Measurements from ENCODE around the gene TOMM5.

Gene TOMM5

GRCh38 chr9:37543468-37543867 lies 48.9 kb downstream of the TOMM5 start:
- no peak for TF ChIP-seq CTCF (IDR thresholded peaks at IDR 0.05; ENCODE audit: low read depth, low read length, missing control alignments)

GRCh38 chr9:37542895-37543294 lies 49.5 kb downstream of the TOMM5 start:
- DNase-seq (ENCODE audit: low read depth): no peak
- no peak for TF ChIP-seq CTCF (IDR thresholded peaks at IDR 0.05; ENCODE audit: low read depth, low read length, missing control alignments)

More at GRCh38 chr9:37543468-37543867, 48.9 kb downstream of the TOMM5 start:
- DNase-seq (ENCODE audit: low read depth): no peak
- no peak overlapping the region for H3K4me3 ChIP-seq (ENCODE audit: low read depth, low read length)

GRCh38 chr9:37542488-37542887 lies 49.9 kb downstream of the TOMM5 start:
- no peak overlapping the region for H3K4me3 ChIP-seq (ENCODE audit: low read depth, low read length)
- TF ChIP-seq CTCF (IDR thresholded peaks at IDR 0.05; ENCODE audit: low read depth, low read length, missing control alignments): no peak
- DNase-seq (ENCODE audit: low read depth): no peak

More at GRCh38 chr9:37542895-37543294, 49.5 kb downstream of the TOMM5 start:
- no peak overlapping the region for H3K4me3 ChIP-seq (ENCODE audit: low read depth, low read length)

GRCh38 chr9:37541465-37541864 lies 50.9 kb downstream of the TOMM5 start:
- no peak for TF ChIP-seq CTCF (IDR thresholded peaks at IDR 0.05; ENCODE audit: low read depth, low read length, missing control alignments)
- no peak overlapping the region for H3K4me3 ChIP-seq (ENCODE audit: low read depth, low read length)
- DNase-seq (ENCODE audit: low read depth): no peak

- no peak overlapping the region for H3K4me3 ChIP-seq (ENCODE audit: low read depth, low read length)
- TF ChIP-seq CTCF (IDR thresholded peaks at IDR 0.05; ENCODE audit: low read depth, low read length, missing control alignments): no peak
- DNase-seq (ENCODE audit: low read depth): no peak
Measured at GRCh38 chr9:37540634-37541033, 51.8 kb downstream of the TOMM5 start.

GRCh38 chr9:37539634-37540033 lies 52.8 kb downstream of the TOMM5 start:
- no peak for TF ChIP-seq CTCF (IDR thresholded peaks at IDR 0.05; ENCODE audit: low read depth, low read length, missing control alignments)
- H3K4me3 ChIP-seq (ENCODE audit: low read depth, low read length): no peak overlapping the region
- no peak for DNase-seq (ENCODE audit: low read depth)

All from GM12864 (cell line).